GM19240 (cell line): ENCODE data around the gene JAM3.
"Not testable (repeated sequence)": the region's sequence is repeated elsewhere in the genome, so short reads cannot be mapped to it uniquely, and the experiment has no call there.

Source experiments
- DNase-seq: peaks from one replicate; pipeline ENCODE4 v3.0.0; 2011; ENCODE audit warnings: low spot score; ENCODE audit not compliant: insufficient read length

The JAM3 gene

DNA sequence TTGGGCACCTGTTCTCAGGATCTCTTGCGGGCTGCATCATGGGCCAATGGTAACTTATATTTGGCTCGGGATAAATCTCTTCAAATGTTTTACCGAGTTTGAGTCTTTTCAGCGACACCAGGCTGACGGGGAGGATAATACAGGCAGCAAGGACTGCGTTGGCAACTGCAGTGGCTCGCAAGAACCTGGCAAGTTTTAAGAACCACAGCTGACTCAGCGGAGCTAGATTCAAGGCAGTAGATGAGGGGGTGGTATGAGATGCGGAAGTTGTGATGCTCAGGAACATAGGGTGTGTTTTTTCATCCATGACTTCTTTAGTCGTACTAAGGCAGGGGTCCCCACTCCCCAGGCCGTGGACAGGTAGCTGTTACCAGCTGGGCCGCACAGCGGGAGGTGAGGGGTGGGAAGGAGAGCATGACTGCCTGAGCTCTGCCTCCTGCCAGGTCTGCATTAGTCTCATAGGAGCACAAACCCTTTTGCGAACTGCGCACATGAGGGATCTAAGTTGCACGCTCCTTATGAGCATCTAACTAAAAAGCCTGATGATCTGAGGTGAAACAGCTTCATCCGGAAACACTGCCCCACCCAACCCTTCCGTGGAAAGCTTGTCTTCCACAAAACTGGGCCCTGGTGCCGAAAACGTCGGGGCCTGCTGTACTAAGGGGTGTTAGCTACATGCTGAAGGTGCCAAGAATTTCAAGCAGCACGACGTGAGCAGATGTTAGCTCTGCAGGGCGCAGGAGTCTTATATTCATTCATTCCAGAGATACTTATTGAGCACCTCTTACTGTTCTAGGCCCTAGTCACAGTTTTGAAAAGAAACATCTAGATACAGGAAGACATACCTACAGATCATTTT lies 6.4 kb upstream of the JAM3 start:
- DNase-seq = no peak

DNA sequence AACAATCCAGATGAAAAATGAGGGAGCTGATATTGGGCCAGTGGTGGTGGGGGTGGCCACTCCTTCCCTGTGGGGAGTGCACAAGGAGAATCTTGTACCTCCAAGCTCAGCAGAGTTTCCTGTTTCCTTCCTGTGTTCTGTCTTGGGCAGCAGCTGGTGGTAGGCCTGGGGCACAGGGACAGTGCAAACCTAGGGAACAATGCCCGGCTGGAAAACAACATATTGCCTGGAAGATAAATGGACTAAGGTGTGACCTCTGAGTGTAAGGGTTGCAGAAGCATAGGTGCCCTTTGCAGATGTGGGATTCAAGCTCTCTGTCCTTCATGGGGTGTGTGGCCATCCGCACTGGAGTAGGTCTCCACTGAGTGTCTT lies 5.8 kb upstream of the JAM3 start:
- DNase-seq = no peak

DNA sequence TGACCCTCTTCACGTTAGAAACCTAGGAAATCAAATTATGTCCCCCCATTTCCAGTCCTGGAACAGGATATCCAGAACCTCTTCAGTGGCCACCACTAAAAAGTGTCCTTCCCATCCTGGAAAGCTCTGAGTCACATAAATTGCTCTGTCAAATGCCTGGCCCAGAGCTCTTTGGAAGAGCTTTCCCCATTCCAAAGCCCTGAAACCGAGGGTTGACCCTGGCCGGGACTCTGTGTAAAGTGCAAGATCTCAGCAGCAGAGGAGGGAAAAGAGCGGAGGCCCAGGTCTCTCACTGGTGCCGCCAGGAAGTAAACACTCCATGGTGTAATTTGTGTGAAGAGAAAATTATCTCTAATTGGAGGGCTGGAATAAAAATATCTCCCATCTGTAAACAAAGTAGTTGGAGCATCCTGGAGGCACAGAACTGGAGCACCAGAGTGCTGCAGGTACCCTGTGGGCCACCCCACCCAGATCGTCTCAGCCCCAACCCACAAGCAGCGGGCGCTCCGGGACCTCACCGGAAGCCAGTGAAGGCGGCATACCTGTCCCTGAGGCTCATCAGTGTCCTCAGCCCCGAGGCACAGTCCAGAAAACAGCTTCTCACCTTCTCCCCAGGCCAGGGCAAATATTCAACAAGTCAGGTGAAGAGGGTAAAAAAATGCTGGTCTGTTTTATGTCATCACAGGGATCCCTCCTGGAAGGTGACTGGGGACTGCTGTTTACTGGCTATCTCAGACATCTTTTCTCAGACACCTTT lies 4.7 kb upstream of the JAM3 start:
- no peak for DNase-seq

DNA sequence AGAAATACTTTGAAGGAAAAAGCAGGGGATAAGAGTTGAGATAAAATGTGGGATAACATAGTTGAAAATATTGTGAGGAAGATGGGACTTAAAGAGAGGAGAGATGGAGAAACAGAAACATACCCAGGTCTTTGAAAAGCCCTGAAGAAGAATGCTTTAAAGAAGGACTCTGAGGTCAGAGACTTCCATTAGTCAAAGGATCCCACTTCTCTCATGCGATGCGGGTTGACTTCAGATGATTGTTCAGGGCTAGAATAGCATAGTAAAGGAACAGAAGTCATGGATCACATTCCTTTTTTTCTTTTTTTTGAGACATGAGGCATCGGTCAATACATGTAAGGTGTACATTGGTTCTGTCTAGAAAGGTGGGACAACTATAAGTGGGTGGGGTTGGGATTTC lies 3.5 kb upstream of the JAM3 start:
- DNase-seq = no peak

DNA sequence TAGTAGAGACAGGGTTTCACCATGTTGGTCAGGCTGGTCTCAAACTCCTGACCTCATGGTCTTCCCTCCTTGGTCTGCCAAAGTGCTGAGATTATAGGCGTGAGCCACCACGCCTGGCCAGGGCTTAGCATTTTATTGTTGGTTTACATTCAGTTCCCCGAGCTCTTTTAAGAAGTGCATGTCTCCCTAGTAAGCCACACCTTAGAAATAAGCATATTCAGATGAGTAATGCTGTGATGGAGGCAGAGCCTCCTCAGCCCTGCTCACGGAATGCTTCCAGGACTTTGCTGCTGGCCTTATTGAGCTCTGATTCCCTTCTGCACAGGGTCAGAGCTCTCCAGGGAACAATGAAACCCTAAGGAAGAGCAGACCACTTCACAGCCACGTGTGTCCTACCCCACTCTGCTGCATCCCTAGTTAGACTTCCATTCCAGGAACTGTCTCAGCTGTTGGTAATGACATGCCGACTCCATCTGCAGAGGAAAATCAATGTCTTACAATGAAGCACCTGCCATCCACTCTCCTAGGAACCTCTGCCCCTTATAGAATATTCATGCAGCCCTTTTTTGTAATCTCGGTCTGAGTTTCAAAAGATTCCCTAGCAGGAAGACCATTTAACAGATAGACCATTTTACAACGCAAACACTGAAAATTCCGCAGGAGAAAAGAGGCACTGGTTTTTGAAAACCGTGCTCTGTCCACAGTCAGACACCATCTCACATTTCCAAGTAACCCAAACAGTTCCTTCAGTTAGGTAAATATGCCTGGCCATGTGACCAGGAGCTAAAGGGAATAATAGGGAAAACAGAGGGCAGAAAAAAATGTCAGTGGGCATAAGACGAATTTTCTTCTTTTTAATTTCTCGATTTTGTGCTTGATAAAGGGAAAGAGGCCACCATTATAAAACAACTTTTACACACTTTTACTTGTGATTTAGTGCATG lies 1.7 kb upstream of the JAM3 start:
- DNase-seq = no peak

DNA sequence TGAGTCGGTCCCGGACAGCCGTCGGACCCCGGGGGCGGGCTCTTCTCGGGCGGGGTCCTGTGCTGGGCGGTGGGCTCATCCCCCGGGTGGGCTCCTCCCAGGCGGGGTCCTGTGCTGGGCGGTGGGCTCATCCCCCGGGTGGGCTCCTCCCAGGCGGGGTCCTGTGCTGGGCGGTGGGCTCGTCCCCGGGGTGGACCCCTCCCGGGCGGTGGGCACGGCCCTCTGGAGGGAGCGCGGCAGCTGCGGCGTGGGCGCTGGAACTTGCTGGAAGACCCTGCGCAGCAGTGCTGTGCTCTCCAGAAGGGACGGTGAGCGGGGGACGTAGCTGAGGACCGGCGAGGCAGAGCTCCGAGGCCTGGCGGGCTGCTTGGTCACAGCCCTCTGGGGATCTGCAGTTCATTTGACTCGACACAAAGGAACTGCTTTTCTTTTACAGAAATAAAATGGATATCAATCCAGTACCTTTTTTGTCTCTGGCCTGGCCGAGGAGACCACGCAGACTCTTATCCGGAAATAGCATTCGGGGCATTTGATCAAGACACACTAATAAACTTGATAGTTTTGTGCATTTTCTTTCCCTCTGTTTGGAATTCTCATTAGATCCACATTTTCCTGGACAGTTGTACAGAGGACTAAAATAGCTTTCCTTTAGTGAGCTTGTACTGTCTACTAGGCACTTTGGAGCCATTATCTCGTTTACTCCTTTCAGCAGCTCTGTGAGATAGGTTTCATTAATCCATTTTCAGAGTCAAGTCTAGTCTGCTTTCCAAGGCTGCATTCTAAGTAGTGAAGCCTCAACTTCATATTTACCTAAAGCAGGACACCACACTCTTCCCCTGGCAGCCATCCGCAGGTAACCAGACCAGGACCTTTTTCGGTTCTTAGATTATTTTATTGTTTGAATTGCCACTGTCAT lies 812 bp downstream of the JAM3 start:
- DNase-seq = no peak

DNA sequence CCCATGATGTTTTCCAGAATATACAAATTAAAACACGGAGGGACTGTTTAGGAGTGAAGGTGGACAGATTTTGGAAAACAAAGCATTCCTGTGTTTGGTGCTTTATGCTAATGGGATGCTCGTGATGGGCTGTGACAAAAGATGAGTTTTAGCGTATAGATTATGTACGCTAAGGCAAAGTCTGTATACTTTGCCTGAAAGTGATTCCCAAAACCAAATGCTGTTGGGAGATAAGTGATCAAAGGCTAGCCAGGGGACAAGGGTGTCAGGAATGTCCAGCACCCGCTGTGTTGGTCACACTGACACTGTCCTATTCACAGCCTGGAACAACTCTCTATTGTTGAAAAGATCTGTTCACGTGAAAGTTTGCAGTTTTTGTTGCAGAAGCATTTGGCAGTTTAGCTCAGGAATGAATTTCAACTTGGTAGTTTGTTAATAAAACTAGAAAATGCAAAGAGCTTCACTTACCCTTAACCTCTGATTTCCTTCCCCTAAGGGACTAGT lies 1.5 kb downstream of the JAM3 start:
- DNase-seq = no peak

DNA sequence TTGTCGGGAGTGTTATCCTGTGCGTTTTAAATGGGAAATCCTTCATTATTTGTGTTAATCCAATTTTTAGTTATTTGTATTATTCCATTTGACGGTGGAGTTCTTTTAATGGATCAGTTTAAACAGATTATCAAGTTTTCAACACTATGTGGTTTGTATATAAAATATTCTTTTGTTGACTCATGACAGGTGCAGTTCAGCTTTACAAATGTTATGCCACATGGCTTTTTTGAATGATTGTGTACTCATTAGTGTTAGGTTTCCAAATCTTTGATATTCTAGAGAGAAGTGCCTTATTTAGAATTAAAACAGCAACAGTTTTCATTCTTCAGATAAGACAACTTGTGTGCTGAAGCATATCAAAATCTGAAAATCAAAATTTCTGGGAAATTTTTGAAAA lies 2.4 kb downstream of the JAM3 start:
- DNase-seq = no peak

DNA sequence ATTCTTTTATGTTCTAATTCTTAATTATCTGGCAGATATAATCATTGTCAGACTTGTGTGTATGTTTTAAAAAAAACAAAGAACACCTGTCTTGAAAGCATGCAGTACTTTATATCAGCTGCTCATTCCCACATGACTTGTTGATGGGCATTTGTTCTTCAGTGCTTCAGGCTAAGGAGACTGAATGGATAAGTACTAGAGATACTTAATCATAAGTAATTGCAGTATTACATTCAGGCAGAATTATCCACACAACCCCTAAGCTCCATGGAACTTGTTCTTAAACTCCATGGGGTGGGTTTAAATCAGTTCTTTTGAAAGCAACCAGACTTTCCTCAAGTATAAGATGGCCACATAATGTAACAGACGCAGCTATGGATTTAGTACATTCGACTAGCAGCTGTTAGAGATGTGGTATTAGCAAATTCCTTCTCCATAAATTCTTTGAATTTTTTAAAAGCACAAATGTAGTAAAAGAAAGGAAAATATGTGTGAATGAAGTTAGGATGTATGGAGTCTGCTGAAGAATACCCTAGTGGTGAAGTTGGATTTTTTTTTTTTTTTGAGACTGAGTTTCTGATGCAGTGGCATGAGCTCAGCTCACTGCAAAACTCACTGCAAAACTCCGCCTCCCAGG lies 3.0 kb downstream of the JAM3 start:
- no peak for DNase-seq

DNA sequence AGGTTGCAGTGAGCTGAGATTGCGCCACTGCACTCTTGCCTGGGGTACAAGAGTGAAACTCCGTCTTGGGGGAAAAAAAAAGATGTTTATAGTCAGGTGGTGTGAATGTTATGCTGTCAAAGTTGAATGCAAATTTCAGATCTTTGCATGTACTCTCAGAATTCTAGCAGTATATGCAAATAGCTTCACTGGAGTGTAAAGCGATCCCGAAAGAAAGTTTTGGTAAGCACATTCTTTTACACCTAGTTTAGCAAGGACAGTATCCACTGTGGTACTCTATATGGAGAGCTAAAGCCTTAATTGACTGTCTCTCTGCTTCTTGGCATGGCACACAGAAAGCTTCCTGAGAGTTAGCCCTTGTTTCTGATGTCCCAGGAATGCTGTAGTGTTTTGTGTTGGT lies 4.0 kb downstream of the JAM3 start:
- no peak for DNase-seq

DNA sequence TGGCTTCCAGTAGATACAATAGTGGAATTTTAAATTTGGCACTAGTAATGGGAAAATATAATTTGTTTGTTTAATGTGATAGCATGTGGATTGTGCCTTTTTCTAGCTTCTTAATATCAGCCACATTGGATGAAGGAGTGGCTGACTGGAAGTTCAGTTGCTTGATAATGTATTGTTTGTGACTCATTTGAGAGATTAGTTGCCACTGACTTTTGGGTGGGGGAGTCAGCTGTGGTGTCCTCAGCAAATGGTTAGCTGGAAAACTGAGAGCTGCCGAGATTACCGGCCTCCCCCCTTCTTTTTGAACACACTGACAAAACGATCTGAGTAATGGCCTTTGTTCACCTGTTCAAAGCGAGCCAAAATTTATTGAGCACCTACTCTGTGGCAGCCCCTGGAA lies 5.5 kb downstream of the JAM3 start:
- no peak for DNase-seq

DNA sequence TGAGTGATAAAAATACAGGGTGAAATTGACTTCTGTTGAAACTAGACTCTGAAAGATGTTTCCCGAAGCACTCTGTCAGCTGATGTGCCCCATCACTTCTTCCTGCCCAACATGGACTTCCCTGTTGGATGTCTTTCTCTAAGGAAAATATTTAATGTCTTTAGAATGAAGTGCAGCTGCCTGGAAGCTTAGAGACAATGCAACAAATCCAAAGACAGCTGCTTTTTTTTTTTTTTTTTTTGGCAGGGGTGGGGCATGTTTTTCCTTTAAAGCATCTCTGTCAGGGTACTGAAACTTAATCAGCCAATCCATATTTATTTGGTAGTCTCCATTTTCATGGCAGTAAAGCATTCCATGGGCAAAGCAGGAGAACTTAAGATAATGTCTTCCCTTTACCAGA lies 5.9 kb downstream of the JAM3 start:
- no peak for DNase-seq

DNA sequence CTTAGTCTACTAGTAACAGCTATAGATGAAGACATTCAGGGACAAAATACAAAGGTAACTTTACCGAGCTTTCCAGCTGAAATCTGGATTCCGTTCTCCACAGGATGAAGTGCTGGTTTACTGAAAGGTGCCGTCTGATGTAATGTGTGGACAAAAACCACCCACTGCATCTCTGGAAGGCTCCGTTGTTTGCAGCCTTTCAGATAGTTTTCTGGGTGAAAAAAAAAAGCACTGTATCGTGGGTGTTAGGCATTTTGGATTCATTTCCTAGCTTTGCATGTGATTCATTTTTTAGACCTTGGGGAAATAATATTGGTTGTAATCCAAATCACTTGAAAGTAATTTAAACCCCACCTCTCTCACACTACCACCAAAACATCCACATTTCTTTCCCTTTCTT lies 10.4 kb downstream of the JAM3 start:
- DNase-seq = no peak

DNA sequence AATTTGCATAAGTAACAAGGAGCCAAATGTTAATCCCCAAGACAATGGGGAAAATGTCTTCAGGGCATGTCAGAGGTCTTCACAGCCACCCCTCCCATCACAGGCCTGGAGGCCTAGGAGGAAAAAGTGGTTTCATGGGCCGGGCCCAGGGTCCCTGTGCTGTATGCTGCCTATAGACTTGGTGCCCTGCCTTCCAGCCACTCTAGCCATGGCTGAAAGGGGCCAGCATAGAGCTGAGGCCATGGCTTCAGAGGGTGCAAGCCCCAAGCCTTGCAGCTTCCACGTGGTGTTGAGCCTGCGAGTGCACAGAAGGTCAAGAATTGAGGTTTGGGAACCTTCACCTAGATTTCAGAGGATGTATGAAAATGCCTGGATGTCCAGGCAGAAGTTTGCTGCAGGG lies 12.4 kb downstream of the JAM3 start:
- DNase-seq = not testable (repeated sequence)

DNA sequence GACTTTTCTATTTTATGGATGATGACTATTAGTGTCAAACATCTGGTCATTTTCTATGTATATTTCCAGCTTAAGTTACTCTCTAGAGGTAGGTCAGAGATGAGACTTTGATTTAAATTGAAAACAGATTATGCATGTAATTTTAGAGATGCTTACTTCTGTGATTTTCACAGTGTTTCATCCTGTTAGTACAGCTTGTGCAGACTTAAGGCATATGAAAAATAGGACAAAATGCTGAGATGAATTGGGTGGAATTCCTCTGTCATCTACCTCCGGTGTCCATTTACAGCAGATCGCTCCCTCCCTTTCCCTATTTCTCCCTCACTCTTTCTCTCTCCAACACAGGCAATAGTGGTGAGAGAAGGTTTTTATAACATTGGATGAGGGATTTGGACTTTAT lies 14.1 kb downstream of the JAM3 start:
- no peak for DNase-seq

DNA sequence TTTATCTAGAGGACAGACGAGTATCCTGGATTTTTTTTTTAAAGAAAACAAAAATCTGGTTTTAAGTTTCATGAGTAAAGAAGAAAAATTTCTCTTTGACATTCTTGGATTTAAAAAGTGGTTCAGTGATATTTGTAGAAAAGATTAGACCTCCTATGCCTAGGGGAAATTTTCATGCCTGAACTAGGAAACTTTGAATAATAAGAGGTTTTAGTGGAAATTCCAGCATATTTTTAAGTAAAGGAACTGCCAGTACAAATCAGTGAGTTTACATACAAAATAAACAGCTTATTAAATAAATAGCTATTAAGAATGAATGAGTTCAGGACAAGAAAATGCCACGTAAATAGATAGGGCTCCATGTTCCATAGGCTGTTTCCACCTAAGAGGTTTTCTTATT lies 17.5 kb downstream of the JAM3 start:
- DNase-seq = no peak

DNA sequence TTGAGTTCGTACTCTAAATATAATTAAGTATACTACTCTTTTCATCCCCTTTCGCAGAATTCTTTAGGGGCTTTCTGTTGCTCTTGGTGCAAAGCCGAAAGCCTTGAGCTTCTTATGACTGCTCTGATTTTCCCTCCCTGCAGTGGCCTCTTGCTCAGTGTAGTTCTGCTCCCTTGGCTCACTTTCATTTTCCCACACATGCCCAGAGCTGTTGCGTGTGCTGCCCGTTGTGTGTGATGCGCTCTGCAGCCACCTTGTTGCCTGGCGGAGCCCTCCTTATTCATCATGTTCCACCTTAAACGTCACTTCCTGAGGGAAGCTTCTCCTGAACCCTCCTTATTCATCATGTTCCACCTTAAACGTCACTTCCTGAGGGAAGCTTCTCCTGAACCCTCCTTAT lies 23.1 kb downstream of the JAM3 start:
- DNase-seq = not testable (repeated sequence)

DNA sequence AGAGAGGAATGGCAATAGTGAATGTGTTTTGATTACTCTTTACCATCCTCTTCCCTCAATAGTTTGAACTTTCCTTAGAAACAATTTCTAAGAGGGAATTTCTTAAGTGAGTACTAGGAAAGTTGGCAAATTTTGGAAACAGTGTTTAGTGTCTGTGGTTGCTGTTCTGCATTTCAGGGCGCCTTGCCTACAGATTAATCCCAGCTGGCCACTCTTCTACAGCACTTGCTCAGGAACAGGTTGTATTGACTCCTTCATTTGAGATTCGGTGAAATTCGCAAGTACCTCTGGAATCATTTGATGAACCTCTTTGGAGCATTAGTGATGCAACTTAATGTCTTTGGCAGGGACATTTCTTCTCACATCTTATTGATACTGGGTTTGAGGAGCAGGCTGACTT lies 28.3 kb downstream of the JAM3 start:
- DNase-seq = no peak

DNA sequence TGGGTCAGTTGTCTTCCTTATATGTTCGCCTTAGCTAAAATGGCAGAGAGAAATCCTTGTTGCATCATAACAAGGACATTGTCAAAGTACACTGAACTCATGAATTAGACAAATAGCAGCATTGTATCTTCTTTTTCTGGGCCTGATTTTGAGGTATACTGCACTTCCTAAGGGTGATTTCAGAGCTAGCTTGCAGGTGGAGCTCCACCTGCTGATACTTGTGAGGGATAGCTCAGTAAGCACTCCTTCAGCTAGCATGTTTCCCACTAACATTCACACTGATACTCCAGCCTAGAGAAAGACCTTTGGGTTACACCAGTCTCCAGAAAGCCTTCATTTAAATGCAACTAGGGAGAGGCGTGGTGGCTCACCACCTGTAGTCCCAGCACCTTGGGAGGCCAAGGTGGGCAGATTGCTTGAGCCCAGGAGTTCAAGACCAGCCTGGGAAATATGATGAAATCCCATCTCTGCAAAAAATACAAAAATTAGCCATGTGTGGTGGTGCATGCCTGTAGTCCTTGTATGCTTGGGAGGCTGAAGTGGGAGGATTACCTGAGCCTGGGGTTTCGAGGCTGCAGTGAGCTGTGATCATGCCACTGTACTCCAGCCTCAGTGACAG lies 29.8 kb downstream of the JAM3 start:
- no peak for DNase-seq

DNA sequence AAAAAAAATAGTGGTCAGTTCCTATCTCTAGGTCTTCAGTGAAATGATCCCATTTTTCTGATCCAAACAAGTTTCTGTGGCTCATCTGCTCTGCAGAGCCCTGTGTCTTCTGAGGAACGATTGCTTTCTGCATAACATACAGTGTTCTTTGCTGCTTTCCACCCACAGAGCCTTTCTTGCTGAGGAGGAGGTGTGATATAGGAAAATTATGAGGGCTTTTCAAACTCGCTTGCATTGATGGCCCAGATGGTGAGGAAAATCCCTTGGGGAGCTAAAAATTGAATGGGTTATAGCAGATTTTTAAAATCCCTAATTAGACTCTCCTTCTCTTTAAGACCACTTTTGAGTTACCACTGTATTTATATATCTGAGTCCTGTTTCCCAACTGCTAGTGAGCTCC lies 31.3 kb downstream of the JAM3 start:
- no peak for DNase-seq
